Stimulated activated naive CD4-positive, alpha-beta T cell treated with Interleukin-2 at 50 U/mL for 16 hours (primary cell): ENCODE results near the gene PMEPA1.
A peak's percentile ranks its signal among the peaks of the same experiment; 100 is the strongest.
"Not testable (repeated sequence)": the region's sequence is repeated elsewhere in the genome, so short reads cannot be mapped to it uniquely, and the experiment has no call there.

Source experiments
- DNase-seq: peaks from one replicate; lab custom pipeline; 2025; lab: John Stamatoyannopoulos, UW

PMEPA1 gene

DNA sequence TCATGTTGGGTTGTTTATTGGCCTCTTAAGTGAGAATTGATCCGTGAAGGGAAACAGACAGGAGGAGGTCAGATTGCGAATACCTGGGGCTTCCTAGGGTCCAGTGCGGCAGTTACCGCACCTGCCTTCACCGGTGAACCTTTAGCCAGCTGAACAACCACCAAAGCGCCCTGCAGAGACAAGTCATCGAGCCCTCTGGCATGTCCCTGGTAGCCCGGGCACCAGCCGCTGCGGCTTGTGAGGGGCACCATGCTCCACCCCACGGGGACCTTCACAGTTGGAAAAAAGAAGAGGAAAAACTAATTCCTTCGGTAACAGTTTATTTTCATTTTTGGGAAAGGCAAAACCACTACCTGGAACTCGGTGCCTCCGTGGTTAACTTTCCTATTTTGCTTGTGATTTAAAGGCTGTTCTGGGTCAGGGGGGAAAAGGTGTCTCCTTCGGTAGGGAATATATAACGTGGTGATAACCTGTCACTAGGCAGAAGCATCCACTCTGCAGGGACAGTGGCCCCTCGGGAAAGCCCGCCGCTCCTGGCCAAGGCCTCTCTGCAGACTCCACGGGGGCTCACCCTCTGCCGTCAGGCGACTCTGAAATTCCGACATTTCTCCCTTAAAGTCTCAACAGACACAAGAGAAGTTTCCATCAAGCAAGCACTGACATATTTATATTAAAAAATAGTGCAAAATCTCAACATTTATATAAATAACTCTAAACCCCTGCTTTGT is 58.9 kb downstream of the PMEPA1 start:
- no peak for DNase-seq

DNA sequence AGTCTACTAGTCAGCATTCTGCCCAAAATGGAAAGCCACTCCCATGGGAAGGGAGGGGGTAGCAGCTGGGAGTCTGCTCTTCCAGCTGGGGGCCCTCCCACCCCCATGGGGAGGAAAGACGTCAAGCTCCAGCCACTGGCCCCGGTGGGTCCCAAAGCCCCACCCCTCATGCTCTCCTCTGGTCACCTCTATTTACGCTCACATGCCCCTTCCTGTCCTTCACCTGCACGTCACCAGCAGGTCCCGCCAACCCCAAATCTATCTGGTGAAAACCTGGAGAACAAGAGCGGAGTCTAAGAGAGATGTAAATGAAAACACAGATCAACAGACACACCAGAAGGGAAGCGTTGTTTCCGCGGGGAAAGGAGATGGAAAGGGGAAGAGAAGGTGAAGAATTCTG is 59.5 kb downstream of the PMEPA1 start:
- no peak for DNase-seq

DNA sequence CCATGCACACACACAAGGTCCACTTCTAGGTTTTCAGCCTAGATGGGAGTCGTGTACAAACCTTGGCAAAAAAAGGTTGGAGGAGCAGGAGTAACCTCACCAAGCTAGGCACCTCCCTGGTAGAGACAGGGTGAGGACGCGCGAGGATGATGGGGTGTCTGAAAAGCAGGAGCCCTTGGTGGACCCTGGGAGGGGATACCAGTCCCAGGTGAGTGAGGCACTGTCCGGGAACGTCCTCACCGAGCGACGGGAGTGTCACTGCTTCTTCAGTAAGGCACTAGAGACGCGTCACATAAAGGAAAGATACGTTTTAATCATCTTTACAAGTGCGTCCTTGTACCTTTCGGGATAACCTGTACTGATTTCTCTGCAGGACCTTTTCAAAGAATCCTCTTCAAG is 60.2 kb downstream of the PMEPA1 start:
- no peak for DNase-seq

DNA sequence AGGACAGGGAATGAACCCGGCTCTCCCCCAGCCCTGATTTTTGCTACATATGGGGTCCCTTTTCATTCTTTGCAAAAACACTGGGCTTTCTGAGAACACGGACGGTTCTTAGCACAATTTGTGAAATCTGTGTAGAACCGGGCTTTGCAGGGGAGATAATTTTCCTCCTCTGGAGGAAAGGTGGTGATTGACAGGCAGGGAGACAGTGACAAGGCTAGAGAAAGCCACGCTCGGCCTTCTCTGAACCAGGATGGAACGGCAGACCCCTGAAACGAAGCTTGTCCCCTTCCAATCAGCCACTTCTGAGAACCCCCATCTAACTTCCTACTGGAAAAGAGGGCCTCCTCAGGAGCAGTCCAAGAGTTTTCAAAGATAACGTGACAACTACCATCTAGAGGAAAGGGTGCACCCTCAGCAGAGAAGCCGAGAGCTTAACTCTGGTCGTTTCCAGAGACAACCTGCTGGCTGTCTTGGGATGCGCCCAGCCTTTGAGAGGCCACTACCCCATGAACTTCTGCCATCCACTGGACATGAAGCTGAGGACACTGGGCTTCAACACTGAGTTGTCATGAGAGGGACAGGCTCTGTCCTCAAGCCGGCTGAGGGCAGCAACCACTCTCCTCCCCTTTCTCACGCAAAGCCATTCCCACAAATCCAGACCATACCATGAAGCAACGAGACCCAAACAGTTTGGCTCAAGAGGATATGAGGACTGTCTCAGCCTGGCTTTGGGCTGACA is 60.8 kb downstream of the PMEPA1 start:
- no peak for DNase-seq

DNA sequence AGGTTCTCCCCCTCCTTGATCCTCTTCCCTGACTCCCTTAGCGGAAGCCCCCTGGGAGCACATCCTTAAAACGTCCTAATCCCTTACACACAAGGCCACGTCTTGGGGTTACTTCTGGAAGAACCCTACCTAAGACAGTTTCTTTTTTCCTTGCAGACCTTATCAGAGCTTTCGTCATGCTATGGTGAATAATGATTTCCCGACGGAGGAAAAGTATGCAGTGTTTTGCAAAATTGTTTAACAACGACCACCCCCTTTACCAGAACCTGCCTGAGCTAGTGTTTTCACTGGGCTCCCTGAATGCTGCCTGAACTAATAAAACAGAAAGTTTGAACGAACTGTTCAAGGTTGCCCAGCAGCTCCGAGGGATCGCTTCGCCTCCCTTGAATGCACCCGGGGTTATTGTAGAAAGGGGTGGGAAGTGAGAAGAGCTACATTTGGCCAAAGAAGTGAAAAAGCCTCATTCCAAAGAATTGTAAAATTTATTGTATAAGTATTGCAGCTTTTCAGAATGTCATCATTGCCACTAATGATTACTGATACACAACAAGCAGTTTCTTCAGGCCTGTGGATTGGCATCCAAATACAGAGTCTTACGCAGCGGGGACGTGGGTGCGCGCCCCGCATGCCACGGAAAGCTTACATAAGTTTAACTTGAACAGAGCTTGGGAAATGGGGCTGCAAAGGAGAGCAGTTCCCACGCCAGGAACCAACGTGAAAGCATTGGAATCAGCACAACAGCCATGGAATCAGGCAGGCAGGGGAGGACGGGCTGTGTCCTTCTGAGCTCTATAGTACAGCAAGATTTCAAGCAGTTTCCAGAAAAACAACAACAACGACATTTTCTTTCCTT is 61.7 kb downstream of the PMEPA1 start:
- DNase-seq: no peak

DNA sequence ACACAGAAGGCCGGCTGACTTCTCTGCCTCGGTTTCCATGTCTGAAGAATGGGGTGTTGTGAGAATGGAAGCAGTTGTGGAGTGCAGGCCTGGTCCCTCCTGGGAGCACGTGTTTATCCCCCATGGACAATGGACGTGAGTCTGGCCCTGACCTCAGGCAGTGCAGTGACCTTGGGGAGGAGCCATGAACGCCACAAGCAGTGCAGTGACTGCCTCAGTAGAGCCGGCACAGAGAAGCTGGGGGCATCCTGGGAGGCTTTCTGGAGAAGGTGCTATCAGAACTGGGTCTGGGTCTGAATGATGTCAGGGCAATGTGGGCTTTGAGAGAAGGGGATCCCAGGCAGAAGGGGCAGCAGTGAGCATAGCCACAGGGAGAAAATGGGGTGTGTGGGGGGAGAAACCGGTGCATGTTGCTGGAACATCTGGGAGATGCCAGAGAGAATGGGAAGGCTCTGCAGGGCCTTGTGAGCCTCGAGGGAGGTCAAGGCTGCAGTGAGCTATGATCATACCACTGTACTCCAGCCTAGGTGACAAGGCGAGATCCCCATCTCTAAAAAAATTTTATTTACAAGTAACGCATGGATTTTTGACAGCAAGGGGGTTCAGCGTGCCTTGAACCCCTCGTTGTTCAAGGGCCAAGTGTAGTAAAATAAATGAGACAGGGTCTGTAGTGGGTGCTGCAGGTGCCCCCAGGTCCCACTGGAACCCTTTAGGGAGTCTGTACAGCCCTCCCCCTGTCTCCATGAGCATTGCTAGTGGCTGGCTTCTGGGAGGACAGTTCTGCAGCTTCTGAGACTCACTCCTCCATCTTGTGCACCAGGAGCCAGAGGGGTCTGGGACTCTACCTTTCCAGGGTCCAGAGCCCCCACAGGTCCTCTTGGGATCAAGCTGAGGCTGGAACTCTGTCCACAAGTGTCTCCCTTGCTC is 62.5 kb downstream of the PMEPA1 start:
- no peak for DNase-seq

DNA sequence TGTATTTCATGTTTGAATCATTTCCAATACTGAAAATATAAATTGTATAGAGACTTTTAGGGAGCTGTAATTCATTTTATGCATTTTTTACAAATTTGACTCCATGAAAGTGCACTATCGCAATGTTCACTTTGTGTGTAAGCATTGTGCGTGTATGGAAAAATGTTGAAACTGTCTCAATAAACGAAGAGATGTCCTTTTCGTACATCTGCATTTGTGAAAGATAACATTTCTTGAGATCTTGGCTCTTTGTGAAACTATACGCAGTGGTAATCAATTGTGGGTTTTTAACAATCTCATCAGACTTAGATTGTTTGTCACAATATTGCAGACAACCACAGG is 70.9 kb downstream of the PMEPA1 start:
- DNase-seq: no peak

DNA sequence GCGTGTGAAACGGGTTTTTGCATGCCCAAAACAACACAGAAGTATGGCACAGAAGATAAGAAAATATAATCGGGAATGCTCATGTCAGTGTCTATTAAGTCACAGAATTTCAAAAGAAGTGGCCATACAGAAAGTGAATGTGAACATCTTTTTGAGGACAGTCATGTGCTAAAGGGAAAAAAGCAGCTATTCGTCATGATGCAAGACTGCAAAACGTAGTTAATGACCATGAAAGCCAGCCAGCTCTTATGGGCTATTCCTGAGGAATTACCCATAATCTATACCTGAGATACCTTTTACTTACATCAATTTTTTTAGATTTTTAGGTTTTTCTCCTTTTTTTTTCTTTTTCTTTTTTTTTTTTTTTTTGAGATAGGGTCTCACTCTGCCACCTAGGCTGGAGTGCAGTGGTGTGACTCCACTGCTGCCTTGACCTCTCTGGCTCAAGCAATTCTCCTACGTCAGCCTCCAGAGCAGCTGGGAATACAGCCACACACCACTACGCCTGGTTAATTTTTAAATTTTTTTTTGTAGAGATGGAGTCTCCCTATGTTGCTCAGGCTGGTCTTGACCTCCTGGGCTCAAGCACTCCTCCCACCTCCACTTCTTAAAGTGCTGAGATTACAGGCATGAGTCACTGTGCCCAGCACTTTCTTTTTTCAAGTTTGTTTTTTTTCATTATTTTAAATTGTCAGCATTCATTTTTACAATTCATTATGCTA is 71.5 kb downstream of the PMEPA1 start:
- DNase-seq: no peak

DNA sequence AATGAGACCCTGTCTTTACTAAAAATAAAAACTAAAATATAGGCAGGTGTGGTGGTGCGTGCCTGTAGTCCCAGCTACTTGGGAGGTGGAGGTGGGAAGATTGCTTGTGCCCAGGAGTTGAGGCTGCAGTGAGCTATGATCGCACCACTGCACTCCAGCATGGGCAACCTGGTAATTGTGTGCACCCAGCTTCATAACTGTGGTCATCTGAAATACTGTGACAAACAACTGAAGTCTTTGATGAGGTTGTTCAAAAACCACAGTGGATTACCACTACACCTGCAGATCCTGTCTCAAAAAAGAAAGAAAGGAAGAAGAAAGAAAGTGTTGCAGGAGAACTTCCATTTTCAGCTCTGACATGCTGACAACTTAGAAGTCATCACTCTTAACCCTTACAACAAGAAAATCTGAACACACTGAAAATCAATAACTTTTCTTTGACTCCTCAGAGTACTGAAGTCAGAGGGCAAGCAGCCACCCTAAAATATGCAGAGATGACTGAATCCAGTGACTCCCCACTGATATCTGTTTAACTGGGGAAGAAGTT is 75.8 kb downstream of the PMEPA1 start:
- no peak for DNase-seq

DNA sequence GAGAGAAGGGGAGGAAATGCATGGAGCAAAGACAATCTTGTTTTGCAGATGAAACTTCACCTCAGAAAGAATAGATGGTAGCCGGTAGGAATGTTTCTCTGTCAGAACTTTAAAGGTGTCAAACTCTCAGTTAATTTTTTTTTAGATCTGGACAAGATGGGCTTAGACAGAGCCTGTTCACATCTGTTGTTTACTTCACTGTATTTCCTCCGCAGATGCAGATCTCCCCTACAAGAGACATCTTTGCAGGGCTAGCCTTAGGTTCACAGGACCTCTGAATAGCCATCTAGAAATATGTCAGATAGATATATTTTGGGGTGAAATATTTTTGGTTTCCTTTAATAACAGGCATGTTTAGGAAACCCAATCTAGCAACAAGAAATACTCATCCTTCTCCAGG is 77.5 kb downstream of the PMEPA1 start:
- DNase-seq: no peak

DNA sequence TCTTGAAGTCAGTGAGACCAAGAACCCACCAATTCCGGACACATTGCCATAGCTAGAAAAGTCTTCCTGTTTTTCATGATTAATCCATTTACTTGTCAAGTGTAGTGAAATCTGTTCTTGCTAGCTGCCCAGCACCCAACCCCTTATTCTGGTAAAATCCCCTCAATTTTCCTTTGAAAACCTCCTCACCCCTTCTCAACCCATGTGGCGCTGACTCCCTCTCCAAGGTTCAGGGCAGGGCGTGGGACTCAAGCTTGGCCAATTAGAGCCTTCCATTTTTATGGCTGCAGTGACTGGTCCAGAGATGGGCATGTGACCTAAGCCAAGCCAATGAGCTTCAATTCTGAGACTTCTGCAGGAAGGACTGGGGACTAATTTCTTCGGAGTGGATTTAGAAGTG is 79.8 kb downstream of the PMEPA1 start:
- no peak for DNase-seq

DNA sequence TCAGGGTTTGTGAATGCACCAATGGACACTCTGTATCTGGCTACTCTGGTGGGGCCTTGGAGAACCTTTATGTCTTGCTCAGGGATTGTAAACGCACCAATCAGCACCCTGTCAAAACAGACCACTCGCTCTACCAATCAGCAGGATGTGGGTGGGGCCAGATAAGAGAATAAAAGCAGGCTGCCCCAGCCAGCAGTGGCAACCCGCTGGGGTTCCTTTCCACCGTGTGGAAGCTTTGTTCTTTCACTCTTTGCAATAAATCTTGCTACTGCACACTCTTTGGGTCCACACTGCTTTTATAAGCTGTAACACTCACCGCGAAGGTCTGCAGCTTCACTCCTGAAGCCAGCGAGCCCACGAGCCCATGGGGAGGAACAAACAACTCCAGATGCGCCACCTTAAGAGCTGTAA is 80.3 kb downstream of the PMEPA1 start:
- not testable (repeated sequence) for DNase-seq

DNA sequence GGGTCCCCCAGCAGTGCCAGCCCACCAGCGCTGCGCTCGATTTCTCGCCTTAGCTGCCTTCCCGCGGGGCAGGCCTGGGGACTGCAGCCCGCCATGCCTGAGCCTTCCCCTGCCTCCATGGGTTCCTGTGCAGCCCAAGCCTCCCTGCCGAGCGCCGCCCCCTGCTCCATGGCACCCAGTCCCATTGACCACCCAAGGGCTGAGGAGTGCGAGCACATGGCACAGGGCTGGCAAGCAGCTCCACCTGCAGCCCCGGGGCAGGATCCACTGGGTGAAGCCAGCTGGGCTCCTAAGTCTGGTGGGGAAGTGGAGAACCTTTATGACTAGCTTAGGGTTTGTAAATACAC is 80.9 kb downstream of the PMEPA1 start:
- DNase-seq: not testable (repeated sequence)

DNA sequence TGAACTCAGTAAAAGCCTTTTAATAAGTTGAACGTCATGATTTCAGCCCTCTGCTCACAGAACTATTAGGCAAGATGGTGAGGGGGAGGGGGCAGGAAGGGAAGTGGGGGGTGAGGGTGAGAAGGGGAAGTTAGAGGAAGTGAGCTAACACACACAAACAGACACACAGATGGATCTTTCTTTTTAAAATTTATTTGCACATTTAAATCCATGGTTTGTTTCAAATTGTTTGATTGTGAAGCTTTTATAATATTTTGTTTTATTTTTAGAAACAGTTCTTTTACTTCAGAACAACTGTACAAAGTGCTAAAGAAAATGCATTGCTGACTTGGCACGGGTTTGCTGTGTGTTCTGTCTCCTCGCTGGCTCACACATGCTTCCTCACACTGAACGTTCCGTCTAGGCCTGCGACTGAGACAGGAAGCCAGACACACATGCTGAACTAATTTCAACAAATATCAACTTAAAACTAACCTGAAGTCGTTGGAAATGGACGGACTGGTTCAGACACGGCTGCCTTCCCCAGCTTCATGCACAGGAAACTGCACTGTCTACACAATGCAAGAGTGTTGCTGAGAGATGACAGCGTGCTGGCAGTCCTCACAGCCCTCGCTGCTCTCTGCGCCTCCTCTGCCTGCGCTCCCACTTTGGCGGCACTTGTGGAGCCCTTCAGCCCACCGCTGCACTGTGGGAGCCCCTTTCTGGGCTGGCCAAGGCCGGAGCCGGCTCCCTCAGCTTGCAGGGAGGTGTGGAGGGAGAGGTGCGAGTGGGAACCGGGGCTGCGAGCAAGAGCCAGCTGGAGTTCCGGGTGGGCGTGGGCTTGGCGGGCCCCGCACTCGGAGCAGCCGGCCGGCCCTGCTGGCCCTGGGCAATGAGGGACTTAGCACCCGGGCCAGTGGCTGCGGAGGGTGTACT is 81.5 kb downstream of the PMEPA1 start:
- DNase-seq: peak; percentile 38

DNA sequence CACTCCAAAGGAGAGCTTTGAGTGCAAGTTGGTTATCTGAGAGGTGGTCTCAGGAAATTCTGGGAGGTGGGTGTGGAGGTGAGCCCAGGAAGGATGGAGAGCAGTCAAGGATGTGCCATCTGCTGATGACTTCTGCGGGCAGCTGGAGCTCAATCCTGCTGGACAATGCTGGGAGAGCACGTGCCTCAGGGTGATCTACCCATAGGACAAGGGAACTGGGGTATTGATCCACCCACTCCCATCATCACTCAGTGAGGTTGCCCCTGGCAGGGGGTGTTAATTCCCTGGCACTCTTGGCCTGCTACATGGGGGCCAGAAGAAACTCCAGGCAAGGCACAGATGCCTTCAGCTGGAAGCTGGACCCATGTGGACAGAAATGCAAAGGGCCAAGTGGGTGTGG is 82.5 kb downstream of the PMEPA1 start:
- DNase-seq: no peak

DNA sequence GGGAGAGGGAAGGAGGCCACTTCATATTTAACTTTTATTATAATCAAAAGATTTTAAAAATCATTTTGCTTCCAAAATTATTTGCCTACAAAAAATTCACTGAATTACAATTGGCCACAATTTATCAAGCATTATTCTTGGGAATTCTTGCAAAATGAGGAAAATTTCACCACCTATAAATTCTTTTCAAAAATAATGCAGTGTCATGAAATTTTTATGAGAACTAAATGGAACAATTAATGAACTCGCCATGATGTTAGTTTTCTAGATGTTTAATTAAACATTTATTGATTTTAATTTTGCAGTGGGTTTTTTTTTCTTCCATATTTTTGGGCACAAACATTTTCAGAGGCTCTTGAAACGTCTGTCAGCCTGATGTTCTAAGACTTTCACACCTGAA is 83.8 kb downstream of the PMEPA1 start:
- DNase-seq: no peak

DNA sequence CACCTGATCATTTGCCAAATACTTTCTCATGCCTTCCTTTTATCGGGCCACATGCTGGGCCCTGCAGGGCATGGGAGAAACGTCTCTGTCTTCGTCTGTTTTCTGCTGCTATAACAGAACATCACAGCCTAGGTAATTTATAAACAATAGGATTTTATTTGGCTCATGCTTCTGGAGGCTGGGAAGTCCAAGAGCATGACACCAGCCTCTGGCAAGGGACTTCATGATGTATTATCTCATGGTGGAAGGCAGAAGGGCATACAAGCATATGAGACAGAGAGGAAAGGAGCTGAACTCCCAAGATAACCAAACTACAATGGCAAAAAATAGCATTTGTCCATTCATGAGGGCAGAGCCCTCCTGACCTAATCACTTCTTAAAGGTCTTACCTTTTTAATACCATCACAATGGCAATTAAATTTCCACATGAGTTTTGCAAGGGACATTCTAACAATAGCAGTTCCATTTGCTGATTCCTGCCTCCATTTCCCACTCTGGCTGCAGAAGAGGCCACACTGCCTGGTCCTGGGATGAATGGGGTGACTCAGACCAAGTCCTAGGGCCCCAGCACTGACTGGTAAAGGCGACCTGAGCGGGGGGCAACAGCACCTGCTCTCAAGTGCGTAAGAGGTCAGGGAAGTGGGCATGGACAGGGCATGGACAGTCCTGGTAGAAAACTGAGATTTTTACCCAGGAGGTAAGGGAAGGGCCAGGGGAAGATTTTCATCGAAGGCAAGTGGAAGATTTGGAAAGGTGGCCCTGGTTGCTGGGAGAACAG is 84.4 kb downstream of the PMEPA1 start:
- DNase-seq: no peak

DNA sequence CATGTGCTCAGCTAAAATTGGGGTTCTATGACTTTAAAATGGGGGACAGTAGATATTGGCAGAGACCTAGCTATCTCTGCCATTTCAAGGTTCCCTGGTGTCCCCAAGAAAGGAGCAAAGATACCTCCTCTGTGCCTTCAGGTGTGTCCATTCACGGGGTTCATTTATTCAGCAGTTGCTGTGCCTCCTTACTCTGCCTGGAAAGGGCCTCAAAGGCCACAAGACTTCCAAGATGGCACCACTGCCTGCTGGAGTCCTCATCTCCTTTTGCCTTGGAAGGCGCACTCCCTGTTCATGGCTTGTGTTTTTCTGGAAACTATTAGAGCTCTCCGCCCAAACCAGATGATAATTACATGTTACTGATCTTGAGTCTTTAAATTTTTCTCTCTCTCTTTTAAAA is 85.7 kb downstream of the PMEPA1 start:
- DNase-seq: no peak
